H1 (cell line): ENCODE results near the gene AGFG1. TPM values are rescaled to one million over a fixed set of nuclear protein-coding genes. Genes with fewer than 3 reads are reported as not detected.

Experiments used
- CTCF ChIA-PET: fragments of 300-600 bp; sonication (Branson Sonifier 250); formaldehyde crosslinking; loops from one replicate; lab custom pipeline; 2021; ENCODE audit not compliant: partially characterized antibody; lab: Charles Lee
- POLR2A ChIA-PET: fragments of 300-600 bp; sonication (Branson Sonifier 250); formaldehyde crosslinking; loops from one replicate; lab custom pipeline; 2021; ENCODE audit warnings: inconsistent platforms; ENCODE audit not compliant: partially characterized antibody; lab: Charles Lee
- DNase-seq, 2 experiments: peaks; one replicate each; pipeline versions ENCODE4 v3.0.0 to v3.0.0-alpha.2; 2010 to 2022; ENCODE audit warnings: low spot score in 2 of 2, low read depth in 1 of 2, mixed read lengths in 1 of 2
- FAIRE-seq: peaks from 2 replicates; lab custom pipeline; 2011; peaks lifted over from hg19 to GRCh38; lab: Jason Lieb, UNC
- H2AFZ ChIP-seq: 2 replicates; pipeline ENCODE4 v1.8.1; 2012; ENCODE audit warnings: low read length, inconsistent platforms
- H2AK5ac ChIP-seq: 2 replicates; pipeline ENCODE4 v1.6.1; 2013; ENCODE audit warnings: low read depth, low read length
- H2BK120ac ChIP-seq: replicated peaks from 2 replicates; pipeline ENCODE3; 2013; ENCODE audit warnings: low read depth, low read length, inconsistent platforms
- H2BK12ac ChIP-seq: 2 replicates; pipeline ENCODE4 v1.6.1; 2013; ENCODE audit warnings: low read depth, low read length
- H2BK15ac ChIP-seq: 2 replicates; pipeline ENCODE4 v1.6.1; 2013; ENCODE audit warnings: low read length
- H2BK20ac ChIP-seq: 2 replicates; pipeline ENCODE4 v1.6.1; 2013; ENCODE audit warnings: low read length
- H2BK5ac ChIP-seq: 2 replicates; pipeline ENCODE4 v1.6.1; 2013; ENCODE audit warnings: low read depth, low read length
- H3K14ac ChIP-seq: 2 replicates; pipeline ENCODE4 v1.6.1; 2013; ENCODE audit warnings: inconsistent platforms; ENCODE audit not compliant: insufficient read length
- H3K18ac ChIP-seq: 2 replicates; pipeline ENCODE4 v1.6.1; 2013; ENCODE audit warnings: low read length; ENCODE audit errors: extremely low read depth
- H3K23ac ChIP-seq: 2 replicates; pipeline ENCODE4 v1.6.1; 2013; ENCODE audit warnings: inconsistent platforms; ENCODE audit not compliant: insufficient read length
- H3K23me2 ChIP-seq: 2 replicates; pipeline ENCODE4 v1.6.1; 2013; ENCODE audit warnings: low read depth, low read length
- H3K27ac ChIP-seq: 2 replicates; pipeline ENCODE4 v1.6.1; 2011; ENCODE audit warnings: low read depth, low read length, inconsistent platforms
- H3K27me3 ChIP-seq, 4 experiments: replicated peaks in 1 of 4; 1 replicate in 1 of 4; 2 replicates in 3 of 4; pipeline versions ENCODE4 v1.6.1 to v1.8.1; 2011 to 2013; ENCODE audit warnings: low read length in 3 of 4, mild to moderate bottlenecking in 3 of 4, inconsistent platforms in 2 of 4, mixed read lengths in 2 of 4, moderate library complexity in 1 of 4; ENCODE audit not compliant: control insufficient read depth in 3 of 4, insufficient read depth in 3 of 4; ENCODE audit errors: extremely low read depth in 1 of 4
- H3K36me3 ChIP-seq, 4 experiments: 2 replicates each; pipeline versions ENCODE4 v1.6.1 to v1.8.1; 2011 to 2013; ENCODE audit warnings: mild to moderate bottlenecking in 4 of 4, low read length in 3 of 4, moderate library complexity in 2 of 4, control low read depth in 1 of 4, inconsistent platforms in 1 of 4; ENCODE audit not compliant: insufficient read depth in 4 of 4, control insufficient read depth in 2 of 4
- H3K4ac ChIP-seq: replicated peaks from 2 replicates; pipeline ENCODE3; 2013; ENCODE audit warnings: low read length, low read depth, mixed read lengths, inconsistent platforms; ENCODE audit not compliant: insufficient read length
- H3K4me1 ChIP-seq, 4 experiments: replicated peaks in 1 of 4; 1 replicate in 1 of 4; 2 replicates in 3 of 4; pipeline versions ENCODE4 v1.6.1 to v1.8.1; 2011 to 2013; ENCODE audit warnings: low read length in 3 of 4, inconsistent platforms in 2 of 4, mixed read lengths in 1 of 4; ENCODE audit not compliant: insufficient read depth in 4 of 4, control insufficient read depth in 3 of 4
- H3K4me2 ChIP-seq, 2 experiments: 2 replicates each; pipeline versions ENCODE4 v1.6.1 to v1.8.1; 2011 to 2013; ENCODE audit warnings: low read depth in 2 of 2, low read length in 2 of 2, control low read depth in 1 of 2, inconsistent platforms in 1 of 2, mild to moderate bottlenecking in 1 of 2; ENCODE audit not compliant: insufficient read depth in 1 of 2
- H3K4me3 ChIP-seq, 4 experiments: fragments of 200-600, 300-600 bp in 1 of 4; sonication (generic), shearing (Covaris generic), sonication (Bioruptor Twin) in 1 of 4; 2 replicates each; pipeline versions ENCODE4 v1.5.1 to v1.8.1; 2011 to 2016; ENCODE audit warnings: low read length in 4 of 4, low read depth in 3 of 4, control low read depth in 2 of 4, inconsistent platforms in 2 of 4, mild to moderate bottlenecking in 2 of 4, mixed read lengths in 1 of 4, moderate library complexity in 1 of 4; ENCODE audit not compliant: insufficient read depth in 2 of 4; ENCODE audit errors: extremely low read depth in 1 of 4
- H3K56ac ChIP-seq: replicated peaks from 2 replicates; pipeline ENCODE3; 2013; ENCODE audit warnings: low read depth, mild to moderate bottlenecking, mixed read lengths, low read length, inconsistent platforms; ENCODE audit not compliant: insufficient read length
- H3K79me1 ChIP-seq: 2 replicates; pipeline ENCODE4 v1.6.1; 2013; ENCODE audit warnings: low read depth, low read length, control low read depth
- H3K79me2 ChIP-seq, 2 experiments: 2 replicates each; pipeline versions ENCODE4 v1.6.1 to v1.8.1; 2012 to 2013; ENCODE audit warnings: low read length in 2 of 2, mild to moderate bottlenecking in 2 of 2, inconsistent platforms in 1 of 2; ENCODE audit not compliant: insufficient read depth in 2 of 2, control insufficient read depth in 1 of 2
- H3K9ac ChIP-seq, 4 experiments: replicated peaks in 1 of 4; 1 replicate in 1 of 4; 2 replicates in 3 of 4; pipeline versions ENCODE4 v1.6.1 to v1.8.1; 2011 to 2013; ENCODE audit warnings: low read depth in 3 of 4, low read length in 3 of 4, control low read depth in 2 of 4, mild to moderate bottlenecking in 2 of 4, moderate library complexity in 2 of 4, inconsistent platforms in 1 of 4; ENCODE audit errors: extremely low read depth in 1 of 4
- H3K9me3 ChIP-seq, 2 experiments: 2 replicates each; pipeline versions ENCODE4 v1.6.1 to v1.8.1; 2012 to 2013; ENCODE audit warnings: mild to moderate bottlenecking in 2 of 2, moderate library complexity in 2 of 2, control low read depth in 1 of 2, inconsistent platforms in 1 of 2, low read depth in 1 of 2, low read length in 1 of 2, mixed read lengths in 1 of 2; ENCODE audit not compliant: insufficient read depth in 2 of 2
- H4K20me1 ChIP-seq, 2 experiments: replicated peaks in 1 of 2; 2 replicates each; pipeline versions ENCODE3 to v1.8.1; 2011 to 2013; ENCODE audit warnings: inconsistent platforms in 2 of 2, low read length in 2 of 2, mild to moderate bottlenecking in 1 of 2; ENCODE audit not compliant: insufficient read depth in 2 of 2, control insufficient read depth in 1 of 2
- H4K5ac ChIP-seq: 2 replicates; pipeline ENCODE4 v1.6.1; 2013; ENCODE audit warnings: low read length, low read depth, mixed read lengths, inconsistent platforms; ENCODE audit not compliant: insufficient read length
- H4K8ac ChIP-seq: 2 replicates; pipeline ENCODE4 v1.8.0; 2013; ENCODE audit warnings: mild to moderate bottlenecking, moderate library complexity, low read length, inconsistent platforms; ENCODE audit not compliant: insufficient read depth; ENCODE audit errors: extremely low read depth
- H4K91ac ChIP-seq: replicated peaks from 2 replicates; pipeline ENCODE3; 2013; ENCODE audit warnings: low read length, mixed read lengths, inconsistent platforms; ENCODE audit not compliant: insufficient read length
- EGR1 ChIP-seq: IDR thresholded peaks from 2 replicates; pipeline ENCODE4 v1.6.1; 2011; ENCODE audit warnings: low read depth, low read length, borderline replicate concordance
- FOSL1 ChIP-seq: IDR thresholded peaks from 2 replicates; pipeline ENCODE4 v1.6.1; 2011; ENCODE audit warnings: mild to moderate bottlenecking, low read depth, low read length, moderate library complexity; ENCODE audit not compliant: insufficient read depth
- HDAC6 ChIP-seq: IDR thresholded peaks from one replicate; pipeline ENCODE4 v1.7.1; 2012; ENCODE audit warnings: low read depth, mild to moderate bottlenecking, inconsistent platforms, low read length, moderate library complexity
- SP1 ChIP-seq: IDR thresholded peaks from 2 replicates; pipeline ENCODE4 v1.6.1; 2011; ENCODE audit warnings: low read depth, low read length
- TAF1 ChIP-seq: IDR thresholded peaks from 2 replicates; pipeline ENCODE4 v1.6.1; 2011; ENCODE audit warnings: mild to moderate bottlenecking, low read depth, low read length
- WGBS, 2 experiments: shearing (Covaris generic) in 1 of 2; methylation state at CpG; one replicate each; pipeline versions ENCODE4 v1.1.6 to v1.1.7; 2013 to 2015; ENCODE audit warnings: low lambda C conversion rate in 2 of 2, mixed read lengths in 2 of 2, inconsistent platforms in 1 of 2, low coverage in 1 of 2, missing lambda C conversion rate in 1 of 2; ENCODE audit not compliant: insufficient replicate concordance in 2 of 2, insufficient coverage in 1 of 2, insufficient read length in 1 of 2; ENCODE audit errors: extremely low coverage in 1 of 2, missing lambda C conversion rate in 1 of 2; 5-methylcytosine and 5-hydroxymethylcytosine counted together
- polyA plus RNA-seq, 7 experiments: library from polyadenylated mRNA; depleted of rRNA in 3 of 7; stranded (reverse) in 5 of 7; unstranded in 2 of 7; fragments of >200 nt in 5 of 7; fragments of 200-250 nt in 2 of 7; gene quantifications; 1 replicate in 5 of 7; 2 replicates in 1 of 7; 4 replicates in 1 of 7; pipeline versions ENCODE4 v1.2.1 to v1.2.3, GENCODE V29; 2011 to 2013; ENCODE audit warnings: missing spikeins in 2 of 7, mixed read lengths in 2 of 7
- total RNA-seq: library from RNA; stranded (reverse); fragmentation: NEBNext Ultra II Directional; extraction: Animal tissue kit (Norgen Biotek cat#: 25700); gene quantifications from 2 replicates; pipeline ENCODE4 v1.2.1, GENCODE V29; 2021
- TF ChIP-seq, protein P1 (sequence below): IDR thresholded peaks from 2 replicates; pipeline ENCODE4 v1.6.1; 2012; ENCODE audit warnings: inconsistent platforms
- TF ChIP-seq, protein P2 (sequence below), 3 experiments: IDR thresholded peaks; 1 replicate in 2 of 3; 2 replicates in 1 of 3; pipeline versions ENCODE4 v1.5.1 to v1.6.1; 2011; ENCODE audit warnings: low read length in 3 of 3, mild to moderate bottlenecking in 3 of 3, inconsistent platforms in 2 of 3, low read depth in 1 of 3, moderate library complexity in 1 of 3; ENCODE audit not compliant: insufficient read depth in 1 of 3; ENCODE audit errors: control extremely low read depth in 1 of 3

Gene AGFG1
- total and polyA plus RNA-seq, 2 of the 8 experiments (the other 6 are each of a cell fraction or from before 2014, with no cell fraction given): 102 to 147 TPM

DNA sequence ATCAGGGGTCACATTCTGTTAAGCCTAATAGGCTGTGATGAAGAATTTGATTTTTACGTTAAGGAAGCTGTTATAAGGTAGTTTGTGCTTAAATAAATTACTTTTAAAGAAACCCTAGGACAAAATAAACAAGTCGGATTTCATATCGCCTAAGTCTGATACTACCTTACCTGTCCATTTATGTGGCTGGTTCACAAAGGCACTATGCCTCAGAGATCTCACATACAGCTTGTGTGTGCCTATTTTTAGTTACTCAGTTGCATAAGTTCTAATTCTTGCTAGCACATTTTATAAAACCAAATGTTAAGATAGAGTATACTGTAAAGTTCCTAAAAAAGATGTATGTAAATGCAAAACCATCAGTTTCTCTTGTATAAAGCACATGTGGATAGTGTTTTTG is 40.0 kb downstream of the AGFG1 start:
- H3K4me2 ChIP-seq: no peak overlapping the region
- no peak overlapping the region for H2AFZ ChIP-seq
- FAIRE-seq (no peak), DNase-seq (no peak)
- no peak overlapping the region for H3K4ac ChIP-seq
- no peak overlapping the region for H4K5ac ChIP-seq
- no peak overlapping the region for H2BK20ac ChIP-seq
- CTCF ChIA-PET: interaction anchor here (0.9 to 2.1 kb wide), 2 partner anchors 11 to 105 kb away, joined by 3 to 7 read pairs; no protein-coding TSS in a partner anchor
- no peak overlapping the region for H4K91ac ChIP-seq
- H3K23ac ChIP-seq: peak overlapping the region; percentile 17
- H3K79me1 ChIP-seq: no peaks in the 10 kb centered on the region; the same call in 1 of the 2 replicates
- H3K4me3 ChIP-seq: no peak overlapping the region
- H3K27ac ChIP-seq: no peak overlapping the region
- H3K79me2 ChIP-seq: peaks cover 3 to 100% of the 10 kb centered on the region in 2 experiments; a peak in 3 of 4 replicates
- H3K9me3 ChIP-seq: no peaks in the 10 kb centered on the region
- H4K20me1 ChIP-seq: peaks cover 16 to 30% of the 10 kb centered on the region in 2 experiments
- no peak overlapping the region for H4K8ac ChIP-seq
- H2BK120ac ChIP-seq: no peak overlapping the region
- no peaks in the 10 kb centered on the region for H3K27me3 ChIP-seq
- no peak overlapping the region for H3K9ac ChIP-seq
- WGBS, 2 experiments: 87% methylated on average over 3 of the region's 3 CpGs; no CpG with 5 or more reads in 1 of the 2 experiments
- no peak overlapping the region for H2BK12ac ChIP-seq
- H3K56ac ChIP-seq: no peak overlapping the region
- TF ChIP-seq, protein P1, sequence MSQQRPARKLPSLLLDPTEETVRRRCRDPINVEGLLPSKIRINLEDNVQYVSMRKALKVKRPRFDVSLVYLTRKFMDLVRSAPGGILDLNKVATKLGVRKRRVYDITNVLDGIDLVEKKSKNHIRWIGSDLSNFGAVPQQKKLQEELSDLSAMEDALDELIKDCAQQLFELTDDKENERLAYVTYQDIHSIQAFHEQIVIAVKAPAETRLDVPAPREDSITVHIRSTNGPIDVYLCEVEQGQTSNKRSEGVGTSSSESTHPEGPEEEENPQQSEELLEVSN: no peak
- no peak for TF ChIP-seq TAF1
- TF ChIP-seq FOSL1: no peak
- no peak for TF ChIP-seq HDAC6
- TF ChIP-seq SP1: no peak
- TF ChIP-seq EGR1: no peak
- TF ChIP-seq, protein P2, sequence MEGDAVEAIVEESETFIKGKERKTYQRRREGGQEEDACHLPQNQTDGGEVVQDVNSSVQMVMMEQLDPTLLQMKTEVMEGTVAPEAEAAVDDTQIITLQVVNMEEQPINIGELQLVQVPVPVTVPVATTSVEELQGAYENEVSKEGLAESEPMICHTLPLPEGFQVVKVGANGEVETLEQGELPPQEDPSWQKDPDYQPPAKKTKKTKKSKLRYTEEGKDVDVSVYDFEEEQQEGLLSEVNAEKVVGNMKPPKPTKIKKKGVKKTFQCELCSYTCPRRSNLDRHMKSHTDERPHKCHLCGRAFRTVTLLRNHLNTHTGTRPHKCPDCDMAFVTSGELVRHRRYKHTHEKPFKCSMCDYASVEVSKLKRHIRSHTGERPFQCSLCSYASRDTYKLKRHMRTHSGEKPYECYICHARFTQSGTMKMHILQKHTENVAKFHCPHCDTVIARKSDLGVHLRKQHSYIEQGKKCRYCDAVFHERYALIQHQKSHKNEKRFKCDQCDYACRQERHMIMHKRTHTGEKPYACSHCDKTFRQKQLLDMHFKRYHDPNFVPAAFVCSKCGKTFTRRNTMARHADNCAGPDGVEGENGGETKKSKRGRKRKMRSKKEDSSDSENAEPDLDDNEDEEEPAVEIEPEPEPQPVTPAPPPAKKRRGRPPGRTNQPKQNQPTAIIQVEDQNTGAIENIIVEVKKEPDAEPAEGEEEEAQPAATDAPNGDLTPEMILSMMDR (IDR thresholded peaks at IDR 0.05; ENCODE audit: control extremely low read depth in 1 of 3, insufficient read depth in 1 of 3, low read depth in 1 of 3, low read length in 3 of 3): no peak
- H3K14ac ChIP-seq: no peak overlapping the region
- POLR2A ChIA-PET: no interaction called here
- no peak overlapping the region for H2BK15ac ChIP-seq
- no peak overlapping the region for H3K18ac ChIP-seq
- H3K36me3 ChIP-seq: no peaks in the 10 kb centered on the region
- H2BK5ac ChIP-seq: no peak overlapping the region
- H3K4me1 ChIP-seq: peaks cover 0 to 15% (median 5%) of the 10 kb centered on the region in 4 experiments; a peak in 4 of 7 replicates
- H2AK5ac ChIP-seq: no peak overlapping the region
- H3K23me2 ChIP-seq: peaks cover 2% of the 10 kb centered on the region; the same call in 1 of the 2 replicates
